ENCODE data around the gene ITGA7.

- TF ChIP-seq POLR2A (IDR thresholded peaks at IDR 0.05; ENCODE audit: extremely low read depth, insufficient read length) (no peak), CTCF (IDR thresholded peaks at IDR 0.05; ENCODE audit: low read depth, low read length) (peak; percentile 68)
Observed at GRCh38 chr12:55659486-55660385, 48.0 kb downstream of the ITGA7 start.
